Mesothelial cell of epicardium (in vitro differentiated cells): ENCODE data around the gene ADAMTS12. TPM values are rescaled to one million over a fixed set of nuclear protein-coding genes. Genes with fewer than 3 reads are reported as not detected.

Experiments used
- DNase-seq, 2 experiments: peaks; one replicate each; pipeline ENCODE4 v3.0.0; 2021; ENCODE audit warnings: low spot score in 2 of 2; ENCODE audit not compliant: unreplicated experiment in 2 of 2
- H3K27ac Mint-ChIP-seq: 2 replicates; pipeline ENCODE4 v1.8.0; 2021; ENCODE audit warnings: mixed read lengths
- H3K27me3 Mint-ChIP-seq: 2 replicates; pipeline ENCODE4 v1.8.0; 2021; ENCODE audit warnings: low read depth, mixed read lengths
- H3K36me3 Mint-ChIP-seq: 2 replicates; pipeline ENCODE4 v1.8.0; 2021; ENCODE audit warnings: mixed read lengths
- H3K4me1 Mint-ChIP-seq: 2 replicates; pipeline ENCODE4 v1.8.0; 2021; ENCODE audit warnings: mixed read lengths
- H3K4me3 Mint-ChIP-seq: 2 replicates; pipeline ENCODE4 v1.8.0; 2021; ENCODE audit warnings: mild to moderate bottlenecking, moderate library complexity, mixed read lengths
- H3K9me3 Mint-ChIP-seq: 2 replicates; pipeline ENCODE4 v1.8.0; 2021; ENCODE audit warnings: mixed read lengths
- CTCF ChIP-seq: fragments of 200-600 bp; sonication (generic); IDR thresholded peaks from one replicate; pipeline ENCODE4 v1.5.0; 2021; ENCODE audit warnings: antibody characterized with exemption; ENCODE audit not compliant: unreplicated experiment
- total RNA-seq: library from RNA; stranded (reverse); gene quantifications from 3 replicates; pipeline ENCODE4 v1.2.1, GENCODE V29; 2021

The ADAMTS12 gene
- total RNA-seq, 1 donor from 2014 or later = 14.0 TPM

- H3K27ac Mint-ChIP-seq = no peak overlapping the region
- peaks cover 16% of the 10 kb centered on the region for H3K4me1 Mint-ChIP-seq
- H3K4me3 Mint-ChIP-seq = no peak overlapping the region
Measured at GRCh38 chr5:33887268-33887667, 4.5 kb downstream of the ADAMTS12 start.

GRCh38 chr5:33886283-33886682, 5.5 kb downstream of the ADAMTS12 start:
- no peak for DNase-seq
- no peaks in the 10 kb centered on the region for H3K9me3 Mint-ChIP-seq
- H3K36me3 Mint-ChIP-seq = no peaks in the 10 kb centered on the region
- H3K27ac Mint-ChIP-seq = no peak overlapping the region
- no peak overlapping the region for H3K4me3 Mint-ChIP-seq
- peaks cover 9% of the 10 kb centered on the region for H3K27me3 Mint-ChIP-seq
- TF ChIP-seq CTCF = no peak
- H3K4me1 Mint-ChIP-seq = peaks cover 11% of the 10 kb centered on the region

More at GRCh38 chr5:33887268-33887667, 4.5 kb downstream of the ADAMTS12 start:
- H3K9me3 Mint-ChIP-seq = no peaks in the 10 kb centered on the region
- no peak for TF ChIP-seq CTCF
- peaks cover 12% of the 10 kb centered on the region for H3K27me3 Mint-ChIP-seq
- no peaks in the 10 kb centered on the region for H3K36me3 Mint-ChIP-seq
- DNase-seq = no peak

- Mint-ChIP-seq H3K27me3 (peaks cover 6% of the 10 kb centered on the region), H3K4me1 (peaks cover 5% of the 10 kb centered on the region), H3K36me3 (no peaks in the 10 kb centered on the region), H3K4me3 (no peak overlapping the region), H3K27ac (no peak overlapping the region), H3K9me3 (no peaks in the 10 kb centered on the region)
- TF ChIP-seq CTCF = no peak
- DNase-seq = no peak
Measured at GRCh38 chr5:33885679-33886078, 6.1 kb downstream of the ADAMTS12 start.

- no peak overlapping the region for H3K4me3 Mint-ChIP-seq
- H3K4me1 Mint-ChIP-seq = peaks cover under 1% of the 10 kb centered on the region
- no peaks in the 10 kb centered on the region for H3K9me3 Mint-ChIP-seq
- no peaks in the 10 kb centered on the region for H3K36me3 Mint-ChIP-seq
- DNase-seq = no peak
- peaks cover 1% of the 10 kb centered on the region for H3K27me3 Mint-ChIP-seq
- TF ChIP-seq CTCF = no peak
- H3K27ac Mint-ChIP-seq = no peak overlapping the region
Measured at GRCh38 chr5:33883482-33883881, 8.3 kb downstream of the ADAMTS12 start.

GRCh38 chr5:33880319-33880718, 11.5 kb downstream of the ADAMTS12 start:
- Mint-ChIP-seq H3K36me3 (peaks cover 4% of the 10 kb centered on the region), H3K4me1 (no peaks in the 10 kb centered on the region), H3K4me3 (no peak overlapping the region), H3K27ac (no peak overlapping the region), H3K27me3 (peaks cover 1% of the 10 kb centered on the region), H3K9me3 (peaks cover 12% of the 10 kb centered on the region)
- no peak for DNase-seq
- TF ChIP-seq CTCF = no peak

- H3K27ac Mint-ChIP-seq = no peak overlapping the region
- H3K27me3 Mint-ChIP-seq = no peaks in the 10 kb centered on the region
- no peak overlapping the region for H3K4me3 Mint-ChIP-seq
- DNase-seq = no peak
- H3K36me3 Mint-ChIP-seq = peaks cover 4% of the 10 kb centered on the region
- H3K4me1 Mint-ChIP-seq = no peaks in the 10 kb centered on the region
- TF ChIP-seq CTCF = no peak
- peaks cover 26% of the 10 kb centered on the region for H3K9me3 Mint-ChIP-seq
Measured at GRCh38 chr5:33877449-33877848, 14.3 kb downstream of the ADAMTS12 start.
